Limb (tissue), 2 donors: Measurements from ENCODE around the gene COL4A1.
A peak's percentile ranks its signal among the peaks of the same experiment; 100 is the strongest.

Source experiments
- DNase-seq, 2 donors: peaks; one replicate each; pipeline ENCODE4 v3.0.0-alpha.2; 2016; ENCODE audit errors: extremely low spot score in 2 of 2

The COL4A1 gene

GRCh38 chr13:110276553-110276950 is 30.4 kb downstream of the COL4A1 start:
- no peak for DNase-seq

- no peak for DNase-seq
Observed at GRCh38 chr13:110275931-110276552, 30.9 kb downstream of the COL4A1 start.

GRCh38 chr13:110274687-110275086 is 32.3 kb downstream of the COL4A1 start:
- DNase-seq, result no peak

GRCh38 chr13:110273254-110273653 is 33.7 kb downstream of the COL4A1 start:
- no peak for DNase-seq

- no peak for DNase-seq
Observed at GRCh38 chr13:110272651-110273050, 34.3 kb downstream of the COL4A1 start.

GRCh38 chr13:110272227-110272626 is 34.7 kb downstream of the COL4A1 start:
- peak in 1 of 2 donors; percentile 1 for DNase-seq

- DNase-seq, result peak in 1 of 2 donors; percentile 1
Observed at GRCh38 chr13:110271313-110271712, 35.6 kb downstream of the COL4A1 start.

GRCh38 chr13:110270507-110270906 is 36.5 kb downstream of the COL4A1 start:
- peak in 1 of 2 donors; percentile 4 for DNase-seq

- DNase-seq, result peak in 1 of 2 donors; percentile 26
Observed at GRCh38 chr13:110269509-110270185, 37.3 kb downstream of the COL4A1 start.

- DNase-seq, result peak in 1 of 2 donors; percentile 14
Observed at GRCh38 chr13:110268576-110269185, 38.3 kb downstream of the COL4A1 start.

- peak in 1 of 2 donors; percentile 18 for DNase-seq
Observed at GRCh38 chr13:110268061-110268460, 38.9 kb downstream of the COL4A1 start.

- peak in 1 of 2 donors; percentile 30 for DNase-seq
Observed at GRCh38 chr13:110266983-110267382, 40.0 kb downstream of the COL4A1 start.

GRCh38 chr13:110266431-110266809 is 40.5 kb downstream of the COL4A1 start:
- no peak for DNase-seq

GRCh38 chr13:110265682-110266430 is 41.1 kb downstream of the COL4A1 start:
- peak in 1 of 2 donors; percentile 46 for DNase-seq

GRCh38 chr13:110265341-110265681 is 41.6 kb downstream of the COL4A1 start:
- DNase-seq, result peak in 1 of 2 donors; percentile 34

- DNase-seq, result no peak
Observed at GRCh38 chr13:110264685-110265275, 42.2 kb downstream of the COL4A1 start.

GRCh38 chr13:110263888-110264287 is 43.1 kb downstream of the COL4A1 start:
- DNase-seq, result peak in 1 of 2 donors; percentile 74

GRCh38 chr13:110263404-110263803 is 43.6 kb downstream of the COL4A1 start:
- no peak for DNase-seq

GRCh38 chr13:110262508-110263291 is 44.3 kb downstream of the COL4A1 start:
- peak in 1 of 2 donors; percentile 31 for DNase-seq

- no peak for DNase-seq
Observed at GRCh38 chr13:110262082-110262436, 44.9 kb downstream of the COL4A1 start.
